ENCODE results near the gene GRIK4. TPM values are rescaled to one million over a fixed set of nuclear protein-coding genes. Genes with fewer than 3 reads are reported as not detected.

GRIK4 gene
- total RNA-seq, 1 experiment from 2014 or later: 3.3 TPM

GRCh38 chr11:120911943-120912342 is 400.4 kb downstream of the GRIK4 start (continued):
- TF ChIP-seq HMGXB4 (CRISPR knock-in tag; IDR thresholded peaks at IDR 0.05) (no peak), ZNF317 (CRISPR knock-in tag; IDR thresholded peaks at IDR 0.05; ENCODE audit: borderline replicate concordance, low read depth) (no peak), MAX (CRISPR knock-in tag; IDR thresholded peaks at IDR 0.05) (no peak)

DNA sequence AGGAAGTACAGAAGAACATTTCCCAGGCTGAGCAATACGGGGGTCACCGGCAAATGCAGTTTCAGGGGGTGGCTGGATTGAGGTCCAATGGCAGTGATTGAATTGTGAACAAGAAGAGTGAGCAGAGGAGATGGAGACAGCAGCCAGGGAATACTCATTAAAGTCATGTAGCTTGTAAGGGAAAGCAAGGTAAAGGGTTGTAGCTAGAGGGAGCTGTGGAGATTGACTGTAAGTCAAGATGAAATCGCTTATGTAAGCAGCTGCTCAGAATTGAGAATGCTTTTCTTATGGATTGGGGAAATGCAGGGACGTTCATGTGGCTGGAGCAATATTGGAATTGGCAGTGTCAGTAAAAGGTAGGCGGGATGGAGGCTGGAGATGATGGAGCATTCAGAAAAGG is 401.0 kb downstream of the GRIK4 start:
- no peaks in the 10 kb centered on the region; the same call in 1 of the 2 replicates for H3K27me3 Mint-ChIP-seq (ENCODE audit: low read depth)

More for the DNA sequence above, 401.0 kb downstream of the GRIK4 start:
- H3K9me3 Mint-ChIP-seq: peaks cover 5% of the 10 kb centered on the region; the same call in 1 of the 2 replicates
- no peak overlapping the region for H3K27ac Mint-ChIP-seq
- no peak for TF ChIP-seq AFF4 (CRISPR knock-in tag; IDR thresholded peaks at IDR 0.05; ENCODE audit: borderline replicate concordance)
- TF ChIP-seq ZNF671 (CRISPR knock-in tag; IDR thresholded peaks at IDR 0.05): no peak
- TF ChIP-seq MYBL2 (CRISPR knock-in tag; IDR thresholded peaks at IDR 0.05): no peak
- TF ChIP-seq ETV6 (CRISPR knock-in tag; IDR thresholded peaks at IDR 0.05): no peak
- TF ChIP-seq GABPB1 (CRISPR knock-in tag; IDR thresholded peaks at IDR 0.05): no peak
- TF ChIP-seq ESRRA (CRISPR knock-in tag; IDR thresholded peaks at IDR 0.05; ENCODE audit: borderline replicate concordance): no peak
- no peak for TF ChIP-seq ZNF232 (CRISPR knock-in tag; IDR thresholded peaks at IDR 0.05)
- no peak for TF ChIP-seq E2F4 (CRISPR knock-in tag; IDR thresholded peaks at IDR 0.05; ENCODE audit: borderline replicate concordance, low read depth)
- TF ChIP-seq ATF1 (CRISPR knock-in tag; IDR thresholded peaks at IDR 0.05): no peak
- TF ChIP-seq, protein P1, sequence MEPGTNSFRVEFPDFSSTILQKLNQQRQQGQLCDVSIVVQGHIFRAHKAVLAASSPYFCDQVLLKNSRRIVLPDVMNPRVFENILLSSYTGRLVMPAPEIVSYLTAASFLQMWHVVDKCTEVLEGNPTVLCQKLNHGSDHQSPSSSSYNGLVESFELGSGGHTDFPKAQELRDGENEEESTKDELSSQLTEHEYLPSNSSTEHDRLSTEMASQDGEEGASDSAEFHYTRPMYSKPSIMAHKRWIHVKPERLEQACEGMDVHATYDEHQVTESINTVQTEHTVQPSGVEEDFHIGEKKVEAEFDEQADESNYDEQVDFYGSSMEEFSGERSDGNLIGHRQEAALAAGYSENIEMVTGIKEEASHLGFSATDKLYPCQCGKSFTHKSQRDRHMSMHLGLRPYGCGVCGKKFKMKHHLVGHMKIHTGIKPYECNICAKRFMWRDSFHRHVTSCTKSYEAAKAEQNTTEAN (CRISPR knock-in tag; IDR thresholded peaks at IDR 0.05): no peak
- no peak for TF ChIP-seq ZBTB21 (CRISPR knock-in tag; IDR thresholded peaks at IDR 0.05; ENCODE audit: borderline replicate concordance)
- peak; percentile 75 for ATAC-seq
- peaks cover 12% of the 10 kb centered on the region for H3K4me1 Mint-ChIP-seq
- no peaks in the 10 kb centered on the region for H3K36me3 Mint-ChIP-seq
- ChIA-PET CTCF (interaction anchor here (0.5 to 4.2 kb wide), 26 partner anchors 9 to 609 kb away, joined by 3 to 41 read pairs (median 4); no protein-coding TSS in a partner anchor), POLR2A (no interaction called here)
- no peak overlapping the region for H3K4me3 Mint-ChIP-seq
- DNase-seq (ENCODE audit: low spot score): no peak

Measured in WTC11 (cell line).